CD4-positive, alpha-beta T cell (primary cell): Measurements from ENCODE around the gene GPR141. TPM values are rescaled to one million over a fixed set of nuclear protein-coding genes. Genes with fewer than 3 reads are reported as not detected.
A peak's percentile ranks its signal among the peaks of the same experiment; 100 is the strongest.

Experiments
- ATAC-seq: fragments of 200-7000 bp; cut with Tn5 transposase; one replicate; pipeline ENCODE4 v1.10.0; 2022; ENCODE audit warnings: mild to moderate bottlenecking; ENCODE audit not compliant: poor library complexity
- CTCF ChIA-PET: fragments of 350-600 bp; sonication (Branson Sonifier 250); formaldehyde crosslinking; loops from one replicate; lab custom pipeline; 2021; ENCODE audit warnings: antibody characterized with exemption, inconsistent platforms; lab: Charles Lee
- POLR2A ChIA-PET: fragments of 350-600 bp; sonication (Branson Sonifier 250); formaldehyde crosslinking; loops from one replicate; lab custom pipeline; 2021; ENCODE audit warnings: antibody characterized with exemption, inconsistent platforms; lab: Charles Lee
- DNase-seq, 14 experiments: peaks; one replicate each; pipeline ENCODE4 v3.0.0-alpha.2; 2013 to 2020; ENCODE audit warnings: mixed read lengths in 2 of 14
- H3K27ac ChIP-seq, 2 donors: one replicate each; pipeline versions ENCODE4 v1.5.1 to v1.7.0; 2013; ENCODE audit warnings: low read length in 2 of 2, low read depth in 1 of 2, mild to moderate bottlenecking in 1 of 2
- H3K27me3 ChIP-seq, 2 experiments: 1 replicate in 1 of 2; 2 replicates in 1 of 2; pipeline versions ENCODE4 v1.6.1 to v1.7.0; 2013; ENCODE audit warnings: low read length in 2 of 2, control low read depth in 1 of 2, mild to moderate bottlenecking in 1 of 2, moderate library complexity in 1 of 2; ENCODE audit not compliant: insufficient read depth in 2 of 2, control insufficient read depth in 1 of 2
- H3K36me3 ChIP-seq: one replicate; pipeline ENCODE4 v1.6.1; 2013; ENCODE audit warnings: low read length, control low read depth; ENCODE audit not compliant: insufficient read depth
- H3K4me1 ChIP-seq: one replicate; pipeline ENCODE4 v1.6.1; 2013; ENCODE audit warnings: low read length, control low read depth; ENCODE audit not compliant: insufficient read depth
- H3K4me3 ChIP-seq: one replicate; pipeline ENCODE4 v1.5.1; 2013; ENCODE audit warnings: mild to moderate bottlenecking, low read length, moderate library complexity
- H3K9me3 ChIP-seq, 2 experiments: 1 replicate in 1 of 2; 2 replicates in 1 of 2; pipeline versions ENCODE4 v1.6.1 to v1.7.0; 2013; ENCODE audit warnings: low read length in 2 of 2, mild to moderate bottlenecking in 2 of 2, control low read depth in 1 of 2, moderate library complexity in 1 of 2; ENCODE audit not compliant: control insufficient read depth in 1 of 2, insufficient read depth in 1 of 2
- H3K27ac Mint-ChIP-seq: one replicate; pipeline ENCODE4 v1.8.0; 2020; ENCODE audit warnings: mixed read lengths
- H3K27me3 Mint-ChIP-seq: one replicate; pipeline ENCODE4 v1.8.0; 2021; ENCODE audit warnings: mixed read lengths
- H3K36me3 Mint-ChIP-seq: one replicate; pipeline ENCODE4 v1.8.0; 2021; ENCODE audit warnings: low read depth, mixed read lengths
- H3K4me1 Mint-ChIP-seq: one replicate; pipeline ENCODE4 v1.8.0; 2021; ENCODE audit warnings: low read depth, mixed read lengths
- H3K4me3 Mint-ChIP-seq: one replicate; pipeline ENCODE4 v1.8.0; 2020; ENCODE audit warnings: mild to moderate bottlenecking, mixed read lengths
- H3K9me3 Mint-ChIP-seq: one replicate; pipeline ENCODE4 v1.8.0; 2020; ENCODE audit warnings: mixed read lengths
- CTCF ChIP-seq: fragments of 200-600 bp; IDR thresholded peaks from one replicate; pipeline ENCODE4 v1.8.0; 2022; ENCODE audit warnings: antibody characterized with exemption, mild to moderate bottlenecking
- intact Hi-C, 2 experiments: fragments of 100-400 bp; cut with DNase I in 1 of 2; cut with micrococcal nuclease in 1 of 2; formaldehyde crosslinking; loops; one replicate each; pipeline versions ENCODE4 v1.15.1 to v1.9.0; 2023 to 2025; cut with DNase I, micrococcal nuclease
- total RNA-seq, 174 experiments: library from RNA in 2 of 174; stranded (reverse) in 2 of 174; gene quantifications; one replicate each; pipeline ENCODE4 v1.2.3 and lab custom pipeline; 2021 to 2026

The GPR141 gene
- total RNA-seq, 2 experiments from 2014 or later: not detected

- intact Hi-C loops: no loop called here
- peak overlapping the region; percentile 5 for H3K4me3 ChIP-seq
- peaks cover 0 to 4% of the 10 kb centered on the region in 2 experiments for H3K27me3 ChIP-seq
- H3K27ac Mint-ChIP-seq: no peak overlapping the region
- no peaks in the 10 kb centered on the region for H3K4me1 ChIP-seq
- TF ChIP-seq CTCF: no peak
- H3K27ac ChIP-seq: no peak overlapping the region
- ChIA-PET CTCF (no interaction called here), POLR2A (no interaction called here)
- no peaks in the 10 kb centered on the region for H3K9me3 ChIP-seq
- H3K36me3 Mint-ChIP-seq: no peaks in the 10 kb centered on the region
- no peaks in the 10 kb centered on the region for H3K4me1 Mint-ChIP-seq
- peaks cover 13% of the 10 kb centered on the region for H3K27me3 Mint-ChIP-seq
- no peaks in the 10 kb centered on the region for H3K36me3 ChIP-seq
- no peak overlapping the region for H3K4me3 Mint-ChIP-seq
- DNase-seq: peak in 2 of 14 experiments; percentile 24 to 28
- no peaks in the 10 kb centered on the region for H3K9me3 Mint-ChIP-seq
- ATAC-seq: no peak
Measured at GRCh38 chr7:37690206-37690605, 6.6 kb downstream of the GPR141 start.

GRCh38 chr7:37694208-37695094, 10.9 kb downstream of the GPR141 start:
- Histone ChIP-seq H3K27me3 (peaks cover 0 to 4% of the 10 kb centered on the region in 2 experiments), H3K4me1 (no peaks in the 10 kb centered on the region), H3K27ac (no peak overlapping the region), H3K4me3 (no peak overlapping the region), H3K9me3 (no peaks in the 10 kb centered on the region), H3K36me3 (no peaks in the 10 kb centered on the region)
- peaks cover 15% of the 10 kb centered on the region for H3K27me3 Mint-ChIP-seq
- ChIA-PET CTCF (no interaction called here), POLR2A (no interaction called here)
- H3K4me1 Mint-ChIP-seq: no peaks in the 10 kb centered on the region
- H3K36me3 Mint-ChIP-seq: no peaks in the 10 kb centered on the region
- DNase-seq: no peak
- H3K4me3 Mint-ChIP-seq: no peak overlapping the region
- H3K9me3 Mint-ChIP-seq: no peaks in the 10 kb centered on the region
- no peak overlapping the region for H3K27ac Mint-ChIP-seq
- ATAC-seq: no peak
- TF ChIP-seq CTCF: no peak
- intact Hi-C loops: no loop called here

- no peak for TF ChIP-seq CTCF
- H3K4me3 ChIP-seq: no peak overlapping the region
- no peak overlapping the region for H3K27ac Mint-ChIP-seq
- H3K4me3 Mint-ChIP-seq: no peak overlapping the region
- peaks cover 15% of the 10 kb centered on the region for H3K27me3 Mint-ChIP-seq
- CTCF ChIA-PET: no interaction called here
- H3K9me3 ChIP-seq: no peaks in the 10 kb centered on the region
- no peak overlapping the region for H3K27ac ChIP-seq
- DNase-seq: peak in 2 of 14 experiments; percentile 29 to 47
- no peaks in the 10 kb centered on the region for H3K4me1 ChIP-seq
- H3K36me3 Mint-ChIP-seq: no peaks in the 10 kb centered on the region
- H3K36me3 ChIP-seq: no peaks in the 10 kb centered on the region
- intact Hi-C loops: no loop called here
- no peaks in the 10 kb centered on the region for H3K4me1 Mint-ChIP-seq
- ATAC-seq: no peak
- POLR2A ChIA-PET: no interaction called here
- peaks cover 0 to 4% of the 10 kb centered on the region in 2 experiments for H3K27me3 ChIP-seq
- H3K9me3 Mint-ChIP-seq: no peaks in the 10 kb centered on the region
Measured at GRCh38 chr7:37698276-37698675, 14.7 kb downstream of the GPR141 start.
